A549 treated with dexamethasone at 1 μM for 4 hours (cell line): ENCODE results near the gene NFIA. TPM values are rescaled to one million over a fixed set of nuclear protein-coding genes. Genes with fewer than 3 reads are reported as not detected.

Source experiments
- total RNA-seq: library from RNA; stranded (reverse); fragments of 200-300 nt; extraction: Qiagen RNA extraction; gene quantifications from 5 replicates; pipeline ENCODE4 v1.2.3, GENCODE V29; 2022

The NFIA gene
- 6.5 to 13.1 TPM (median 12.2 TPM) in 5 replicates for total RNA-seq

DNA sequence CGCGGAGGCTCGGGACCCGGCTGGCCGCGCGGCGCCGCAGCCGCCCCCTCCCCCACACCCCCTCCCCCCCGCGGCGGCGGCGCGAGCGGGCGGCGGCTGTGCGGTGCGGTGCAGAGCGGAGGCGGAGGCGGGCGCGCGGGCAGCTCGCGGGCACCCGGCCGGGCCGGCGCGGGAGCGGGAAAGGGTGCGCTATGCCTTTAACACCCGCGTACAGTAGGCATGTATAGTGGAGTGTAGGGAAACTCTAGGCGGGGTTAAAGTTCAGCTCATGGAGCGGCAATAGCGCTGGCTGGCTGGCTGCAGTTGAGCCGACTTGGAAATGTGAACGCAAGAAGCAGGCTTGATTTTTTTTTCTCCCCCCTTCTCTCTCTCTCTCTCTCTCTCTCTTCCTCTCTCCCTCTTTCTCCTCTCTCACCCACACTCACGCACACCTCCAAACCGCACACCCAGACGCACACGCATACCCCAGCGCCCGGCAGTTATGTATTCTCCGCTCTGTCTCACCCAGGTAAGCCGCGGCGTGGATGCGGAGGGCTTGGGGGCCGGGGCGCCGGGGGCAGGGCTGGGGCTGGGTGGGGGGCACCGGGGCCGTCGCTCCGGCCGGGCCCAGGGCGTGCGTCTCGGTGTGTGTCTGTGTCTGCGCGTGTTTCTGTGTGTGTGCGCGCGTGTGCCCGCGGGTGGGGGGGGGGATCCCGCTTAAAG lies at the start of gene NFIA:
Gene NFIA, plus strand, starts transcription at position 251 of the 702 bp plus-strand sequence.

